ENCODE results near the gene ZNF438.
"Not testable (repeated sequence)": the region's sequence is repeated elsewhere in the genome, so short reads cannot be mapped to it uniquely, and the experiment has no call there.

Gene ZNF438

DNA sequence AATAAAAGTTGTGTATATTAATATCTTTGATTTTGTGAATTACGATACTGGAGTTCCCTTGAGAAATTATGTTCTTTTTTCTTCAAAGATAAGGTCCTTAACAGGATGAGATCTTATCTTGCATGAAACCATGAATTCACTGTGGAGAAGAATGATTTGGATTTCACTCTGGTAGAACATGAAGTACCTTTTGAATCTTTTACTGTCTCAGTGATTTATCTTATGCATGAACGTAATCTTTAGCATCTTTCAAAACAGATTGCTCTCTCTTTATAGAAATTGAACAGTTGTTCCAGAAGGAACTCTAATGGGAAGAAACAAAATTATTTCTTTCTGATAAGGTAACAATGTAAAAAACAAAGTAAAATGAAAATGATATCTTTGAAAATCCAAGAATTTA lies 11.0 kb upstream of the ZNF438 start:
- no peak for DNase-seq (ENCODE audit: low read depth in 2 of 2)

DNA sequence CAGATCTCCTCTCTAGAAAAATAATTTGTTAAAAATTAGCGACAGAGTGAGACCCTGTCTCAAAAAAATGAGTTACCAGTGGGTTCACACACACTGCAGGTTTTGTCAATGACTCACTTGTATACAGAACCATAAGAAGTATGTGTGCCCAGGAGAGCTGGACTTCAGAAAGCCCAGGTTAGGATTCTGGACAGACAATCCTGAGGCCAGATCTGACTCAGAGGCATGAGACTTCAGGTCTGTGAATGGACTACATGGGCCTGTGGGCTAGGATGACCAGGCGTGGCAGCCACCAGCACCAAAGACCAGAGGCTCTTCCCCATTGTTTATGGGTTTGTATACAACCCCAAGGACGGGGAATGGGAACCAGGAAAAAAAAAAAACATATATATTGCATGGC lies 9.3 kb upstream of the ZNF438 start:
- DNase-seq (ENCODE audit: low read depth in 2 of 2) = no peak

DNA sequence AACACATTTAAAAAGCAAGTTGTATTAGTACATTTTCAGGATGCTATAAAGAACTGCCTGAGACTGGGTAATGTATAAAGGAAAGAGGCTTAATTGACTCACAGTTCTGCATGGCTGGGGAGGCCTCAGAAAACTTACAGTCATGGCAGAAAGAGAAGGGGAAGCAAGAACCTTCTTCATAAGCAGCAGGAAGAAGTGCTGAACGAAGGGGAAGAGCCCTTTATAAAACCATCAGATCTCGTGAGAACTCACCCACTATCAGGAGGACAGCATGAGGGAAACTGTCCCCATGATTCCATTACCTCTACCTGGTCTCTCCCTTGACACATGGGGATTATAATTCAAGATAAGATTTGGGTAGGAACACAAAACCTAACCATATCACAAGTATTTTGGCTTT lies 7.3 kb upstream of the ZNF438 start:
- DNase-seq (ENCODE audit: low read depth in 2 of 2) = not testable (repeated sequence)

DNA sequence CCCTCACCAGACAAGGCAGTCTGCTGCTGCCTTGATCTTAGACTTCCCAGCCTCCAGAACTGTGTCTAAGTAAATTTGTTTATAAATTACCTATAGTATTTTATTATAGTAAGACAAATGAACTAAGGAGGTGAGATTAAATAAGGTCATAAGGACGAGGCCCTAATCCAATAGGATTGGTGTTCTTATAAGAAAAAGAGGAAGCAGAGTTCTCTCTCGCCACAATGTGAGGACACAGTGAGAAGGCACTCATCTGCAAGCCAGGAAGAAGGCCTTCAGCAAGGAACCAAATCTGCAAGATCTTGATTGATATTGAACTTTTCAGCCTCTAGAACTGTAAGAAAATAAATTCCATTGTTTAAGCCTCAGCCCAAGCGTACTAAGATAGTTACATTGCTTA lies 6.1 kb upstream of the ZNF438 start:
- DNase-seq (ENCODE audit: low read depth in 2 of 2) = no peak

DNA sequence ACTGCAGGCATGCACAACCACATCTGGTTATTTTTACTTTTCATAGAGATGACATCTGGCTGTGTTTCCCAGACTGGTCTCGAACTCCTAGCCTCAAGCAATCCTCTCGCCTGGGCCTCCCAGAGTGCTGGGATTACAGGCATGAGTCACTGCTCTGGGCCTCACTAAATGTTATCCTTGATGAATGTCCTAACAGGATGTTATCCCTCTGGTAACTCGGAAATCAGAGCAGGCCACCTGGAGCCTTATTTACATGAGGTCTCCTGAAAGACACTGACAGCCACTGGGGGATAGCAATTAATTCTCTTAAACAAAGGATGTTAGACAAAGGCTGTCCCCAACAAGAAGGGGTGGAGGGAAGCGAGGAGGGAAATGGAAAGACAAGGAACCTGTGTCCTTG lies 4.5 kb upstream of the ZNF438 start:
- no peak for DNase-seq (ENCODE audit: low read depth in 2 of 2)

DNA sequence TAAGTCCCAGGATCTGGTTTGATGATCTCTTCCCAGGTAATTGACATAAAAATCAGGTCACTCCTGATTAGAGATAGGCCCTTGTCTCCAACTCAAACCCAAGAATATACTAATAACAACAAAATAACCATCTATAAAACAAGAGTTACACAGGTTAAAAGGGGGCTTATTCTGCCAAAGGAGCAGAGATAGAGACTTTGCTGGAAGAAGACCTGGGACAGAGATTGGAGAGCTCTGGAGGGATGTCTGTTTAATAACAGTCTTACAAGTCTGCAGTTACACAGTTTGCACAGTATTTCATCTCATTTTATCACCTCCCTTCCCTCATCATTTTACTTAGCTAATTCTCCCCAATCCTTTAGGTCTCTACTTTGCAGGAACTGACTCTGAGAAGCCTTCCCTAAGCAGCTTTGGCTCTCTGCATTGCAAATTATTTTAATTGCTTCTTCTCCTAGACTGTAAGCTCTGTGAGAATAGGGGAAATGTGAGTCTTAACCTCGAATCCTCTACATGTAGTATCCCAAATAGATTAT lies 3.7 kb upstream of the ZNF438 start:
- no peak for DNase-seq (ENCODE audit: low read depth in 2 of 2)

DNA sequence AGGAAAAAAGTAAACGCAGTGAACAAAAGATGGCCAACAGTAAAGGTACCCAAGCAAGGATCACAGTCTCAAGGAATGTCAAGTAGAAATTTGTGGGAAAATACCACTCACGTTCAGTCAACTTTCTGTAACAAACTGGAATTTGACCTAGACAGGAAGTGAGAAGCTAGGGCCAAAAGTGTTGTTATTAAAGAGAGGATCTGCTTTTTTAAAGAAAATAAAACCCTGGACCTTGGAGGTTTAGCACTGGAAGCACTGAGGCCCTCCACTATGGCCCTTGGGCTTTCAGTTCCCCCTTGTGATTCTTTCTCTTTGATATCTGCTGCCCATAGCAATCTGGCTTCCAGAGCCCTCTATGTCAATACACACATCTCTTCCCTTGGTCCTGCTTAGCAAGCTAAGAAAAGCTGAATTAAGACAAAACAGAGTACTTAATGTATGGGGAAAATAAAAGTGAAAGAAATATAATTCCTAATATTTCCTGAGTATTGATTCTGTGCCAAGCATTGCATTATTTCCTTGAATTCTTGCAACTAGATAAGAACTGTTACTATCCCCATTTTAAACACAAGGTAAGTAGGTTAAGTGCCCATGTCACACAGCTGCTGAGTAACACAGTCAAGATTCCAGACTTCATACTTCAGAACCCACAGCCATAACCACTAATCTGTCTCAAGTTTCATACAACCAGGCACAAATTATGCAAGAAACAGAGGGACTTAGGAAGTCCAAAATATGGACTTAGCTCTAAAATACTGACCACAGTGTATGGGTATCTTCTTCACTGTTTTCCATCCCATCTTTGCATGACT lies 2.6 kb upstream of the ZNF438 start:
- no peak for DNase-seq (ENCODE audit: low read depth in 2 of 2)

DNA sequence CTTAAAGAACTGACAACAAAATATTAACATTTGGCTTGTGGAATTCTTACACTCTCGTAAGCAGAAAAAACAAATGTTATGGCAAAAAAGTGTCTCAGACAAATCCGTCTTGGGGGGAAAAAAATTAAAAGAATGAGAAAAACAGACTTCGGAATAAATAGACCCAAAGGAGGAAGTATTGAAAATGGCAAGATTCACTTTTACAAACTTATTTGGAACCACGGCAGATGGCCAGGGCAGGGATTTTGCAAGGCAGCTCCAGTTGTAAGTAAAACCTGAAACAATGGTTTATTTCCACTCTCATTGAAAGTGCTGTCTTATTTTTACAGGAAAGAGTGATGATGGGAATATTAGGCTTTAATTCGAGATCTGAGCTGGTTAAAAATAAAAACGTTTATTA lies 1.5 kb upstream of the ZNF438 start:
- no peak for DNase-seq (ENCODE audit: low read depth in 2 of 2)

DNA sequence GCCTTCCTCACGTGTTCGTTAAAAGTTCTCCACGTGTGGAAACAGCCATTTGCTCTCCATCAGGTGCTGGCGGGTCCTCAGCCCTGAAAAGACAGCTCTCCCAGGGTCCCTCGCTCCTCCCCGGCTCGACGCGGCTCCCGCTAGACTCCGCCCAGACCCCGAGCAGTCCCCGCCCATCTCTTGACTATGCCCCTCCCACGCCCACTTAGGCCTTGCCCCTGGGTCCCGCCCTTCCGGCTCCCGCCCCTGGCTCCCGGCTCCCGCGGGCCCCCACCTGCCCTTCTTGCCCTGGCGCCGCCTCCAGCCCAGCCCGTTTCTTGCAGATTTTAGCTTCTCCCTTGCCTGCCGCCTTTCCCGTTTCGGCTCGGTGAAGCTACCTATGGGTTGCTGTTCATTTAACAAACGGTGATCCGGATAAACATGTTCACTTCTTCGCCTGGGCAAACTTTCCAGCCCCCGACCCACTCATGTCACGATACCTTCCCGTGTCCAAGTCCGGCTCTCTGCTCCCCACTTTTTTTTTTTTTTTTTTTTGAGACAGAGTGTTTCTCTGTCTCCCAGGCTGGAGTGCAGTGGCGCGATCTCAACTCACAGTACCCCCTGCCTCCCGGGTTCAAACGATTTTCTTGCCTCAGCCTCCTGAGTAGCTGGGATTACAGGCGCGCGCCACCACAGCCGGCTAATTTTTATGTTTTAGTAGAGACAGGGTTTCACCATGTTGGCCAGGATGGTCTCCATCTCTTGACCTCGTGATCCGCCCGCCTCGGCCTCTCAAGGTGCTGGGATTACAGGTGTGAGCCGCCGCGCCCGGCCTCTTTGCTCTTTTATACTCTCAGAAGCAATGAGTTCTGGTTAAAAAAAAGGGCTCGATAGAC lies 830 bp upstream of the ZNF438 start:
- DNase-seq (ENCODE audit: low read depth in 2 of 2) = peak; percentile 82 to 92

DNA sequence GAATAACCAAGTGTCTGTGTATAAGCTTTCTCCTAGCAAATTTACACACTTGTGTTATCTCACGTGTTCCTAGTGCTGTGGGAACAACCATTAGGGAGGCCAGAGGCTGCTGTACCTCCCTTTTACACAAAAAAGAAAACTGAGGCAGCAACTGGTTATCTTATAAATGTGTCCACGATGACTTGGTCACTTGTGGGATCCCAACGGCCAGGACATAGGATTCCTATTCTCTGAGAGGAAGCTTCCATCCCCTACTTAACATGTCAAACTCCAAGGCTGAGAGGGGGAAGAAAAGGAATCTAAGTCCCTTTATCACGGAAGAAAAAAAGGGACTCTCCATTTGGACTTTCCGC lies 484 bp downstream of the ZNF438 start:
- no peak for DNase-seq (ENCODE audit: low read depth in 2 of 2)

DNA sequence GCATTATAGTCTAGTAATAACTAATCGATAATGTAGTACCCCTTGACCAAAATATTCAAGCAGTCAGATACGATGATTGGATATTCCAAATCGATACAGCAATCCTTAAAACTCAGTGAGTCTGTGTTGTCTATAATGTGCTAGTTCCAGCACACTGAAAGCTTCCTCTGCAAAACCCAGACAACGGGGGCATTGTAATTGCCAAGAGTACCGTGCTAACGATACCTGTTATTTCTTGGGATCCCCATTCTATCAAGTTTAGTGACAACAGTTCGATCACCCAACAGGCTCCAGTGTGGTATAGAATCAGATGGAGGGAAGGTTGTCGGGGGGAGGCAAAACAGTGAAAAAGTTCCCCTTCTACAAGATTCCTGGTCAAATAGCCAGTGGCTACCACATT lies 865 bp downstream of the ZNF438 start:
- no peak for DNase-seq (ENCODE audit: low read depth in 2 of 2)

DNA sequence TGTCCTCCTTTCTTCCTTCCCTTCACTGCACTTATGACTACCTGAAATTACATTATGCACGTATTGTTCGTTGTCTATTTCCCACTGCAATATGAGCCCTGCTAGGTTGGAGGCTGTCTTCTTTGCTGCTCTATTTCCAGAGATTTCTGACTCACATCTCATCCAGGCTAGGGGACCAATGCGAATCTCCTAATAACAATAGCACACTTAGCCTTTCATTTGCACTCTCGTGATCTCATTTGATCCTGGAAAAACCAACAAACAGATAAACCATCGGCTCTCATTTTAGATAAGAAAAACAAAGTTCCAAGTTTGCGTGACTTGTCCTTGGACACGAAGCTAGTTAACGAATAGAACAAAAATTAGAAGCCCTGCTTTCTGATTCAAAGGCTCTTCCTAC lies 1.4 kb downstream of the ZNF438 start:
- no peak for DNase-seq (ENCODE audit: low read depth in 2 of 2)

DNA sequence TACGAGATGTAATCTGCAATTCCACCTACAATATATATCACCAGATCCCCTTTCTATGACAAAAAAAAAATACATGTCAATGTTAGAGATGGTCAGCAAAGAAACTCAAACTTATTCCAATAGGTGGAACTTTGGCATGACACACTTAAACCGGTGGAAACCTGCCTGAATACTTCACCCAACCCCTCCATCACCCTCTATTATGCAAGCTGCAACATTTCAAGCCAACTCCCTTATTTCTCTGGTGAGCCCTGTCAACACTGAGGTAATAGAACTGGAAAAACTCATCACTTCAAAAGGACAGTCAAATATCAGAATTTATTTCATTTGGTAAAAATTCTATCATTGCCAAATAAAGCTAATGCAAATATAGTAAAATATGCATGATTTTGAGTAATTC lies 3.6 kb downstream of the ZNF438 start:
- DNase-seq (ENCODE audit: low read depth in 2 of 2) = no peak

DNA sequence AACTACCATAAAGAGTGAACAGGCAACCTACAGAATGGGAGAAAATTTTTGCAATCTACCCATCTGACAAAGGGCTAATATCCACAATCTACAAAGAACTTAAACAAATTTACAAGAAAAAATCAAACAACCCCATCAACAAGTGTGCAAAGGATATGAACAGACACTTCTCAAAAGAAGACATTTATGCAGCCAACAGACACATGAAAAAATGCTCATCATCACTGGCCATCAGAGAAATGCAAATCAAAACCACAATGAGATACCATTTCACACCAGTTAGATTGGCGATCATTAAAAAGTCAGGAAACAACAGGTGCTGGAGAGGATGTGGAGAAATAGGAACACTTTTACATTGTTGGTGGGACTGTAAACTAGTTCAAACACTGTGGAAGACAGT lies 5.4 kb downstream of the ZNF438 start:
- DNase-seq (ENCODE audit: low read depth in 2 of 2) = not testable (repeated sequence)

DNA sequence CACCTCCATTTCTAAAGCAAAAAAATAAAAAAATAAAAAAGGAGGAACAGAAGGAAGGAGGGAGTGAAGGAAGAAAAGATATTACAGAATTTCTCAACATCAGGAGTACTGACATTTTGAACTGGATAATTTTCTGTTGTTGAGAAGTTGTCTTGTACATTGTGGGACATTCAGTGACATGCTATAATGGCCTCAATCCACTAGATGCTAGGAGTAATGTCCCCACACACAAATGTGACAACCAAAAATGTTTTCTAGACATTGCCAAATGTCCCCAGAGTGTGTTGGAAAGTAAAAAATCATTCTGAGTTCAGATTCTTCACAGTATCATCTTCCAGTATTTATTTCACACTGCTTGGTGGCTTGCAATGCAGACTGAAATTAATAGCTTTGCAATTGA lies 6.5 kb downstream of the ZNF438 start:
- no peak for DNase-seq (ENCODE audit: low read depth in 2 of 2)

DNA sequence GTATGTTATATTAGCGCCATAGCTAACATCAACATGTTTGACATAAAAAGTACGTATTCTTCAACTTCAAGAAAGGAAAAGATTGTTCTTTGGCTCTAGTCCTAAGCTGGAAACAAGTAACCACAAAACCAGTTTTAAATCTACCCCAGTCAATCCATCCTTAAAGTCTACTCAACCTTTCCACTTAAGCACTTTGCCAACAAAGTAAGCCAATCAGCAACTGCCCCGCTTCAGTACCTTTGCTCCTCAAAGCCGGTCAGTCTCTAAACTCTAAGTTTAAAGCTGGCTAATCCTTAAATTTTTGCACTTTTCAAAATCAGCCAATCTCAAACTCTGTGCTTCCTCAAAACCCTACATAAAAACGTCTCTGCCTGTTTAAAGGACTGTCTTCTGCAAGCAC lies 8.1 kb downstream of the ZNF438 start:
- no peak for DNase-seq (ENCODE audit: low read depth in 2 of 2)

DNA sequence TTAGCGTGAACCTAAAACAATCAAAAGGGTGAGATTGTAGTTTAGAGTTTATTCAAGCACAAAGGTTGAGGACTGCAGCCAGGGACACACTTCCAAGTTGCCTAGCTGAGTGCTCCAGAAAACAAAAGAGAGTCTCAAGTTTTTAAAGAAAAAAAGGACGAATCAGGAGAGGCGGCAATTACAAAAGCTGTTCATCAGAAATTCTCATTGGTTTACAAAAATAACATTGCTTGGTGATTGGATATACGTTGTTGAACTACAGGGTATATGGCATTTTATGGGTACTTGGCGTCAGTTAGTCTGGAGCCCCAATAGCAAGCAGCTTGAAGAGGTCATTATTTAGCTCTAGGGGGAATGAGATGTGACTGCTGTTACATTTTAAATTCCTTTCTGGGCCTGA lies 11.5 kb downstream of the ZNF438 start:
- no peak for DNase-seq (ENCODE audit: low read depth in 2 of 2)

DNA sequence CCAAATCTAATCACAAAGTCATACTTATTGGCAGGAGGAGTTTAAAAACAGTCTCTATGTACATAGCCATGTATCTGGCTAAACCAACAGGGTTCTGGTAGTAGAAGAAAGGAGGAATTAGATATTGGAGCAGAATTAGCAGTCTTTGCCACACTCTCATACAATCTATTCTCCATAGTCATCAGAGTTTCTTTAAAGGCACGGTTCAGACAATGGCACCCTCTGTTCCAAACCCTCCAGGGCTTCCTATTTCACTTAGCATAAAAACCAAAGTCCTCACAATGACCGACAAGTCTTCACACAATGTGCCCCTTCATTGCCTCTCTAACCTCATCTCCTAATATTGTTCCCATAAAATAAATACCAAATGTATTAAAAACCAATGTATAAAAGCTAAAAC lies 12.7 kb downstream of the ZNF438 start:
- DNase-seq (ENCODE audit: low read depth in 2 of 2) = no peak

DNA sequence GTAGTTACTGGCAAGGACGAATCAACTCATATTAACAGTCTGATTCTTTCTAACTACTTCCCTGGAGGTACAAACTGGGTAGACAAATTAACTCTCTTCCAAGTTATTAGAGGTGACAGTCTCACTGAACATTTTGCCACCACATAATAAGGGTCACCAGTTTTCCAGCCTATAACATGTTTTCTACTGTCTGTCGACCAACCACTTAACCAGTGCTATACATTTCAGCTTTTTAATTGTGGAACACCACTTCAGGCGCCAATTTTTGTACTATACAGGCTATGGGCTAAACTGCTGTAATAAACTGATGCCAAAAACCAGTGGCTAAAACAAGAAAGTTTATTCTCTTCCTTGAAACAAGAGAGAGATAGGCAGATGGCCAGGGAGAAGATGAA lies 13.3 kb downstream of the ZNF438 start:
- no peak for DNase-seq (ENCODE audit: low read depth in 2 of 2)

DNA sequence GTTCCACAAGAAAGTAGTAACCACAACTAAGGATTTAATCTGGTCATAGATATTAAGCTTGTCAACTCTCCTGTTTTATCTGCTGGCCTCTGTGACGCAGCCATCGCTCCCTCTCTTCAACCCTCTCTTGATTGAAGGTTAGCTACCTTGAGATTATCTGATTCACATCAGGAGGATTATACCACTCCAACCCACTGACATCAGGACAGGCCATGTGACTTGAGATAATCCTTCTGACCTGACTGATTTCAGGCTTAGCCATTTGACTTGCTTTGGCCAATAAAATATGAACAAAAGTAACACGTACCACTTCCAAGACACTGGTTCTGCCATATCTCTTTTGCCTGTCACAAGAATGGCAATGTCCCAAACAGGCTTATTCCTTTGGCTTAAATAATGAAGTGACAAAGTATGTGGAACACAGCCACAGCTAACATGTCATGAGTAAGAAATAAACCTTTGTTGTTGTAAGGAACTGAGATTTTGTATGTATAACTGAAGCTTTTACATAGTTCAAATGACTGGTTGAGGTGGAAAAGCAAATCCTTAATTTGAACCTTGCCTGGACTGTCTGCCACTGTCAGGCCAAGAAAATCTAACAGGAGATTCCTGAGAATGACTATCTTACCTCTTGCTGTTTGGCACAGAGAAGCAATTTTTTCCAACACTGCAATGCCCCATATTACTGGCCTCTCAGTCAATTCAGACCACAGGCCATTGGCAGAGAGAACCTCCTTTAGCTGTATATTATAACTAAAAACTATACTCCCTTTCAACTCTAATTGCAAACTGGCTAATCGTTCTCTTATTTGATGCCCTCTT lies 13.9 kb downstream of the ZNF438 start:
- DNase-seq (ENCODE audit: low read depth in 2 of 2) = no peak

DNA sequence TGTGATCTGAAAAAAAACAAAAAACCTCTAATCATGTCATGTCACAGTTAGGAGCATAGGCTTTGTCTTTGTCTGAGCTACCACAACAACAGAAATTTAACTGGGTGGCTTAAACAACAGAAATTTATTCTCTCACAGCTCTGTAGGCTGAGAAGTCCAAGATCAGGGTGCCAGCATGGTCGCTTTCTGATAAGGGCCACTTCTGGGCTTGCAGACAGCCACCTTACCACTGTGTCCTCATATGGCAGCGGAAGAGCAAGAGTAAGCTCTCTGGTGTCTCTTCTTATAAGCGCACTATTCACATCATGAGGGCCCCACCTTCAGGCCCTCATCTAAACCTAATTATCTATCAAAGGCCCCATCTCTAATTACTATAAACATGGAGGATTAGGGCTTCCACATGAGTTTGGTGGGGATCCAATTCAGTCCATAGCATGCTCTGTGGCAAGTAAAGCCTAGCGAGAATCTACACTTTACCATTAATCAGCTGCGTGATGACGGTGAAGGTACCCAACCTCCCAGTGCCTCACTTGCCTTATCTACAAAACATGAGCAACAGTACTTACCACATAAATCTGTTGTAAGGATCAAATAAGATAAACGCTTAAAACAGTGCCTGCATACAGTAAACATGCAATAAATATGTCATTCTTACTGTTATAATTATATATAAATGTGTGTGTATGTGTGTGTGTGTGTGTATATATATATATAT lies 17.3 kb downstream of the ZNF438 start:
- no peak for DNase-seq (ENCODE audit: low read depth in 2 of 2)

DNA sequence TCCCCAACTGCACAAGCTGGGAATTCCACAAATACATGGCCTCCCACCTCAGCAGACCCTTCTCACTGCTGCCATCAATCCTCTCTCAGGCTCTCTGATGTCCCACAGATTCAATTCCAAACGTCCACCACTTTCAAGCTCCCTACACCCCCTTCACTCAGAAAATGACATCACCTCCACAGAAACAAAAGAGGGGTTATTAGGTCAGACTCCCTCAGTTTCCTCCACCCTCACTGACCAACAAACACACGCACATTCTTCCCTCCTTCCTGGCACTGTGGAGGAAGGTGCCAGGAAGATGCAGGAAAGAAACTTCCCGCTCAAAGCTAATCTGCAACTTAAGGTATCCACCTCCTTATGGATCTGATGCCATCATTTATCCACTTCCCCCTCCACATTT lies 18.3 kb downstream of the ZNF438 start:
- DNase-seq (ENCODE audit: low read depth in 2 of 2) = no peak

All from stimulated activated CD4-positive, alpha-beta T cell treated with anti-CD3 and anti-CD28 coated beads, Interleukin-1b, Interleukin-23, amount 100 ng/mL, for 1 hour (primary cell).